Activated CD4-positive, alpha-beta memory T cell treated with anti-CD3 and anti-CD28 coated beads for 36 hours (primary cell): Measurements from ENCODE around the gene TUT7. TPM values are rescaled to one million over a fixed set of nuclear protein-coding genes. Genes with fewer than 3 reads are reported as not detected.
A peak's percentile ranks its signal among the peaks of the same experiment; 100 is the strongest.
"Not testable (repeated sequence)": the region's sequence is repeated elsewhere in the genome, so short reads cannot be mapped to it uniquely, and the experiment has no call there.

ENCODE experiments used
- CTCF ChIA-PET: fragments of 350-600 bp; sonication (Branson Sonifier 250); formaldehyde crosslinking; loops from one replicate; lab custom pipeline; 2021; ENCODE audit warnings: antibody characterized with exemption, inconsistent platforms; lab: Charles Lee
- POLR2A ChIA-PET: fragments of 350-600 bp; sonication (Branson Sonifier 250); formaldehyde crosslinking; loops from one replicate; lab custom pipeline; 2021; ENCODE audit warnings: antibody characterized with exemption; lab: Charles Lee
- DNase-seq: peaks from one replicate; pipeline ENCODE4 v3.0.0-alpha.2; 2020
- H3K27ac Mint-ChIP-seq: one replicate; pipeline ENCODE4 v1.8.0; 2021; ENCODE audit warnings: mixed read lengths
- H3K27me3 Mint-ChIP-seq: one replicate; pipeline ENCODE4 v1.8.0; 2021; ENCODE audit warnings: mixed read lengths
- H3K36me3 Mint-ChIP-seq: one replicate; pipeline ENCODE4 v1.8.0; 2021; ENCODE audit warnings: mixed read lengths
- H3K4me1 Mint-ChIP-seq: one replicate; pipeline ENCODE4 v1.8.0; 2021; ENCODE audit warnings: low read depth, mixed read lengths
- H3K4me3 Mint-ChIP-seq: one replicate; pipeline ENCODE4 v1.8.0; 2021; ENCODE audit warnings: mild to moderate bottlenecking, mixed read lengths
- H3K9me3 Mint-ChIP-seq: one replicate; pipeline ENCODE4 v1.8.0; 2021; ENCODE audit warnings: mixed read lengths
- intact Hi-C: fragments of 100-400 bp; cut with micrococcal nuclease; formaldehyde crosslinking; loops from one replicate; pipeline ENCODE4 v1.15.1; 2023
- total RNA-seq, 2 experiments: library from RNA; stranded (reverse); gene quantifications; one replicate each; pipeline ENCODE4 v1.2.3, GENCODE V29; 2021

Gene TUT7
- total RNA-seq, 2 experiments from 2014 or later: 50.7 to 56.8 TPM

DNA sequence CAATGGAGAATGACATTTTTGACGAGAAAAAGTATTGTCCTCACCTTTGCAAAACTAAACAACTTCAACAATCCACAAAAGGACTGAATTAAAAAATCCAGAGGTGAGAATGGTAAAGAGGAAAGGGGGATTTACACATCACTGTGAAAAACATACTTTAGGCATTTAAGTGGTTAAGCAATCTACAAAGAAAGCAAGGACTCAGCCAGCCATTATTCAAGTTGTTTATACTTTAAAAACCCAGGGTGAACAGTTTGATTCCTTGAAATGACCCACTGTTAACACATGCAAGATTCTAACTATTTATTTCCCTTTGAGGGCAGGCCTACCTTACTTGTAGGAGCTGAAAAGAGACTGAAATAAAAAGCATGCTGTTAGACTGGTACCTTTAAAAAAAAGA, 29.3 kb downstream of the TUT7 start:
- Mint-ChIP-seq H3K4me1 (peaks cover 11% of the 10 kb centered on the region), H3K4me3 (no peak overlapping the region), H3K27ac (no peak overlapping the region), H3K9me3 (no peaks in the 10 kb centered on the region), H3K36me3 (peaks cover 62% of the 10 kb centered on the region), H3K27me3 (no peaks in the 10 kb centered on the region)
- ChIA-PET POLR2A (no interaction called here), CTCF (no interaction called here)
- no peak for DNase-seq
- intact Hi-C loops: no loop called here

DNA sequence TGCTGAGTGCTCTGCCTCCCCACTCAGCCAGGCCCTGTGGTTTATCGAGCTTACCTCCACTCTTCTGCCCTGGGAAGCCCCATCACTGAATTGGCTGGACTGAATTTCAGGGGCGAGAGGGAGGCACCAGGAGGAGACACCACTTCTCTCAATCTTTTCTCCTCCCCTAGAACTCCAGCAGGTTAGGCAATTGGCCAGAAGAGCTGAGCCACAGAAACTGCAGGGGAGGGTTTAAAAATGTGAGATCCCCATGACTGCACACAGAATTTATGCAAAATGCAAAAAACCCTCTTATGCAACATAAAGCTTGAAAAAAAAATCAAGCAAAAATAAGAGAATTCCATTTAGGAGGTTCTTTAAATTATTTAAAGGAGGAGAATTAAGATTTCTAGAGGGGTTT, 29.9 kb downstream of the TUT7 start:
- H3K4me3 Mint-ChIP-seq: no peak overlapping the region
- no peaks in the 10 kb centered on the region for H3K27me3 Mint-ChIP-seq
- DNase-seq: no peak
- intact Hi-C loops: no loop called here
- no peaks in the 10 kb centered on the region for H3K9me3 Mint-ChIP-seq
- no peak overlapping the region for H3K27ac Mint-ChIP-seq
- ChIA-PET CTCF (no interaction called here), POLR2A (no interaction called here)
- peaks cover 8% of the 10 kb centered on the region for H3K4me1 Mint-ChIP-seq
- H3K36me3 Mint-ChIP-seq: peaks cover 60% of the 10 kb centered on the region

DNA sequence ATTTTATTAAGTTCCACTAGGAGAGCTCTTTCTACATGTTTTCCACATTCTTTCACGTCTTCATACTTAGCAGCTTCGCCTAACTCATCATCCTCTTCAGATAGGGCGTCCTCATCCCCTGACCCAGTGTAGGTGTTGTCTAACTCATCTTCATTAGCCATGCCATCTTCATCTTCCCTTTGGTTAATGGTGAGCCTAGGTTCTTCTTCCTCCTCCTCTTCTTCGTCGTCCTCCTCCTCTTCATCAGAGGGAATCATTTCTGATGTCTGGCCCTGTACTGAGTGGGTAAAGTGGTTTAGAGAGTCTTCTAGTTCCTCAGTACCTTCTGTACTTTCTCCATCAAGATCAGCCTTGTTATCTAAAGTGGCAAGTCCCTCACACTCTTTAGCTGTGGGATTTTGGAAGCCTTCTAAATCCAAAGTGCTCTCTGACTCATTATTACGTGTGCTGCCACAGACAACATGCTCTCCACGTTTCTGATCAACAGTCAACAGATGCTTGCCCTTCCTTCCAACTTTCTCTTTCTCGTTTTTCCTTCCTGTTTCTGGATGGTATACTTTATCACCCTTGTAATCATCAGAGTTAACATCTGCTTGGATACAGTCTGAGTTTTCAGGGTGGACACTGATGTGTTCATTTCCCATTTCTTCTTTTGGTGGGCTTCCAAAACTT, 31.1 kb downstream of the TUT7 start:
- peaks cover 68% of the 10 kb centered on the region for H3K36me3 Mint-ChIP-seq
- POLR2A ChIA-PET: no interaction called here
- no peak for DNase-seq
- no peaks in the 10 kb centered on the region for H3K27me3 Mint-ChIP-seq
- no peak overlapping the region for H3K4me3 Mint-ChIP-seq
- no peaks in the 10 kb centered on the region for H3K9me3 Mint-ChIP-seq
- CTCF ChIA-PET: no interaction called here
- H3K27ac Mint-ChIP-seq: no peak overlapping the region
- intact Hi-C loops: no loop called here
- H3K4me1 Mint-ChIP-seq: peaks cover 6% of the 10 kb centered on the region

DNA sequence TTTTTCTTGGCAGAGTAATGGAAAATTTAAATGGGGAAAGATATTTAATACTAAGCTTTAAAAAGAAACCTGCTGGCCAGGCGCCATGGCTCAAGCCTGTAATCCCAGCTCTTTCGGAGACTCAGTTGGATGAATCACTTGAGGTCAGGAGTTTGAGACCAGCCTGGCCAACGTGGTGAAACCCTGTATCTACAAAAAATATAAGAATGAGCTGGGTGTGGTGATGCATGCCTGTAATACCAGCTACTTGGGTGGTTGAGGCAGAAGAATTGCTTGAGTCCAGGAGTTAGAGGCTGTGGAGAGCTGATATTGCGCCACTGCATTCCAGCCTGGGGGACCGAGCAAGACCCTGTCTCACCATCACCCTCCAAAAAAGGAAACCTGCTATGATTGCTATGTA, 32.8 kb downstream of the TUT7 start:
- Mint-ChIP-seq H3K9me3 (no peaks in the 10 kb centered on the region), H3K36me3 (peaks cover 57% of the 10 kb centered on the region), H3K4me1 (no peaks in the 10 kb centered on the region), H3K27me3 (no peaks in the 10 kb centered on the region), H3K27ac (no peak overlapping the region), H3K4me3 (no peak overlapping the region)
- intact Hi-C loops: no loop called here
- ChIA-PET CTCF (no interaction called here), POLR2A (no interaction called here)
- DNase-seq: no peak

DNA sequence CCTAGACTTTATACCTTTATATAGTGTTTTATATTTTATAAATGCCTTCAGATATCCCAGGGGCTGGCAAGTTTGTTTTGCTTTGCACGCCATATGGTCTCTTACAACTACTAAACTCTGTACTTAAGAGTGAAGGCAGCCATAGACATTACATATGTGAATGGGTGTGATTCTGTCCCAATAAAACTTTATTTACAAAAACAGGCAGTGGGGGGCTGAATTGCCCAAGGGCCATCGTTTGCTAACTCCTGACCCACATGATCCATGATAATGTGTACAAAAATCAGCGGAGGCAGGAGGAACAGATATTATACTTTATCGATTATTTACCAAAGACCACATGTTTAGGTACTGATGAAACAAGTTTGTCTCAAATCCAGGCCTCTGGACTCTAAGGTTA, 36.0 kb downstream of the TUT7 start:
- CTCF ChIA-PET: no interaction called here
- H3K27me3 Mint-ChIP-seq: no peaks in the 10 kb centered on the region

DNA sequence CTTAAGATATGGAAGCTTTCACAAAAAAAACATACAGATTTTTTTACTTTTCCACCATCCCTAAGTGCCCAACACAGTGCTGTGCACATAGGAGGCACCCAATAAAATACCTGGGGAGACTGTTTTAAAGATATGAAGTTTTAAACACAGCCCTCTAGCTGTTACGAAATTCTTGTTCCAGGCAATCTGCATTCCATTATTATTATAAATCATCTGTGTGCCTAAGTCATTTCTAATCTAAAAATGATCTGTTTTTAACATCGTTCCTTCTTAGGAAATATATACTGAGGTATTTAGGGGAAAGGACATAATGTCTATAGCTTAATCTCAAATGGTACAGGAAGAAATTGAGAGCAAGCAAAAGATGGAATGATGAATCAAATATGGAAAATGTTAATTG, 39.1 kb downstream of the TUT7 start:
- DNase-seq: no peak
- CTCF ChIA-PET: no interaction called here
- Mint-ChIP-seq H3K27me3 (no peaks in the 10 kb centered on the region), H3K4me3 (no peak overlapping the region), H3K27ac (no peak overlapping the region), H3K4me1 (no peaks in the 10 kb centered on the region), H3K36me3 (peaks cover 56% of the 10 kb centered on the region), H3K9me3 (no peaks in the 10 kb centered on the region)
- intact Hi-C loops: no loop called here
- POLR2A ChIA-PET: no interaction called here

More for the DNA sequence above, 36.0 kb downstream of the TUT7 start:
- H3K4me3 Mint-ChIP-seq: no peak overlapping the region
- no peak for DNase-seq
- peaks cover 59% of the 10 kb centered on the region for H3K36me3 Mint-ChIP-seq
- intact Hi-C loops: no loop called here
- H3K4me1 Mint-ChIP-seq: no peaks in the 10 kb centered on the region
- no peak overlapping the region for H3K27ac Mint-ChIP-seq
- POLR2A ChIA-PET: no interaction called here
- H3K9me3 Mint-ChIP-seq: no peaks in the 10 kb centered on the region

DNA sequence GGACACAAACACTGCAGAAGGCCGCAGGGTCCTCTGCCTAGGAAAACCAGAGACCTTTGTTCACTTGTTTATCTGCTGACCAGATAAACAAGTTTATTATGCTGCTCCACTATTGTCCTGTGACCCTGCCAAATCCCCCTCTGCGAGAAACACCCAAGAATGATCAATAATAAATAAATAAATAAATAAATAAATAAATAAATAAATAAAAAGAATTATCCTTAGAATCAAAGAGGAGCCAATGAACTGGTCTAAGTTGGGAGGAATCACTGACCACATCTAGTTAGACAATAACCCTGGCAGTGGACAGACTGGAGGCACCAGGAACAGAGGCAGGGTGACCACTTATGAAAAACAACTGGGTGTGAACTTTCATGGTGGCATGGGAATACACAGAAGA, 41.3 kb downstream of the TUT7 start:
- H3K27me3 Mint-ChIP-seq, CTCF ChIA-PET, H3K4me3 Mint-ChIP-seq, POLR2A ChIA-PET, H3K9me3 Mint-ChIP-seq, intact Hi-C loops, DNase-seq, H3K4me1 Mint-ChIP-seq, H3K27ac Mint-ChIP-seq: not testable (repeated sequence)
- H3K36me3 Mint-ChIP-seq: peaks cover 56% of the 10 kb centered on the region

DNA sequence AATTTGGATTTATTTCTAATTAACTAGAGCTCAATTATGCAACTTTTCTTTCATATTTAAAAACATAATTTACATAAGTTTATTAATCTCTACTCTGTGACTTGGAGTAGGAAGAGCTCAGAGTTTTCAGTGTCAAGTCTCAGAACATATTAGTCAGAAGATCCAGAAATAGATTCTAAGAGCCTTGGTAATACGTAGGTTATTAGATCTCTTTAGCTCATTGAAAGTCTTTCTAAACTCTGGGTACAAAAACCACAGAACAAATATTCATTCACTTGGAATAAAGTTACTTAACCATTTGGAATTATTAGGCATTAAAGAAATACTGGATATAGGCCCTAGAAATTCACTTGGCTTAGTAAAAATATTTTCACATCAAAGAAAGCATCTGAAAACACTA, 45.5 kb downstream of the TUT7 start:
- intact Hi-C loops: no loop called here
- POLR2A ChIA-PET: no interaction called here
- no peaks in the 10 kb centered on the region for H3K27me3 Mint-ChIP-seq
- H3K4me1 Mint-ChIP-seq: peaks cover 17% of the 10 kb centered on the region
- CTCF ChIA-PET: interaction anchor here (0.7 kb wide), 1 partner anchor 24 kb away, joined by 3 read pairs; no protein-coding TSS in a partner anchor
- peaks cover 60% of the 10 kb centered on the region for H3K36me3 Mint-ChIP-seq
- no peak overlapping the region for H3K27ac Mint-ChIP-seq
- no peaks in the 10 kb centered on the region for H3K9me3 Mint-ChIP-seq
- DNase-seq: no peak
- no peak overlapping the region for H3K4me3 Mint-ChIP-seq

DNA sequence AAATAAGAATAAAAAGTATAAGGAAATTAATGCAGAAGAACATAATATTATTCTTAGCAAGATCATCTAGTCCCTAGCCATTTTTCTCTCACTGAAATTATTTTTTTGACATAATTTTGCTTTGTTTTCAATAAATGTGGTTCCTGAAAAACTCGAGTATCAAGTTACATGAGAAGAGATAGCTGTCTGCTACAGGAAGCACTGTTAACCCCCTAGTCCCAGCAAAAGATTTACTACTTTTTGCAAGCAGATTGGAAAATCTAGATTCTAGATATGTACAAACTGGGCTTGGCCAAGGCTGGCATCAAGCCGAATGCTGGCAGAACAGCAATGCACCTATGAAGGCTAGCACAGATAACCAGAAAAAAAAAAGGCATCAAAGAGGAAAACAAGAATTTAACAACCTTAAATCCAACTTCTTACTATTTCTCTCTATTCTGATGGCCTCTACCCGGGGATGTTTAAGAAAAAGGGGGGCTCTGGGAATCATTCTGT, 49.9 kb downstream of the TUT7 start:
- intact Hi-C loops: loop anchor here (5.0 kb wide), 1 partner anchor 33 kb away; no protein-coding TSS in a partner anchor
- peaks cover 30% of the 10 kb centered on the region for H3K4me1 Mint-ChIP-seq
- no peaks in the 10 kb centered on the region for H3K27me3 Mint-ChIP-seq
- no peak overlapping the region for H3K4me3 Mint-ChIP-seq
- no peaks in the 10 kb centered on the region for H3K9me3 Mint-ChIP-seq
- DNase-seq: no peak
- ChIA-PET POLR2A (no interaction called here), CTCF (no interaction called here)
- H3K36me3 Mint-ChIP-seq: peaks cover 57% of the 10 kb centered on the region
- H3K27ac Mint-ChIP-seq: peak overlapping the region; percentile 90

DNA sequence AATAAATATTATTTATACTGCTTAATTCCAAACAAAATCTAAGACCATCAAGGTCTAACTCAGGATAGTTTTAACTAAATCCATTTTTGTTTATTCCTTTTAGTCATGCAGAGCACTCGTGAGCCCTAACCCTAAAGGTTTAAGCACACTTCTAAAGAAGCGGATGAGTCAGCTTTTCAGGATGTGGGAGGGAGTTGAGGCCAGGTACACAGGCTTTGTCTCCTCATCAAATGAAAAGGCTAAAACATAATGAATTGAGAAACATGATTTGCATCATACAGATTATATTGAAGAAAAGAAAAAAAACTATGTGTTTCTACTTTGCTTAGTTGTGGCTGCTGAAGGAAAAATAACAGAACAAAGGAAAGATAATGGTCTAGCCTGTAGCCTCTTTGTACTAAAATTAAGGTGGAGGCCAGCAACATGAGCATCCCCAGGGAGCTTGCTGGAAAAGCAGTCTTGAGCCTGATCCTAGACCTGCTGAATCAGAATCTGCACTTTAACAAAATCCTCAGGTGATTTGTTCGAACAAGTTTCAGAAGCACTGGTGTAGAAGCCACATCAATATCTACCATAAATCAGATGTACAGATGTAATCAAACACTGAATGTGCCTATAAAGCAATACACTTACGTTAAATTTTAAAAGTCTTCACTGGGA, 50.8 kb downstream of the TUT7 start:
- Mint-ChIP-seq H3K27ac (peak overlapping the region; percentile 90), H3K9me3 (no peaks in the 10 kb centered on the region), H3K36me3 (peaks cover 63% of the 10 kb centered on the region), H3K27me3 (no peaks in the 10 kb centered on the region), H3K4me3 (peak overlapping the region; percentile 23), H3K4me1 (peaks cover 38% of the 10 kb centered on the region)
- peak; percentile 68 for DNase-seq
- CTCF ChIA-PET: no interaction called here
- intact Hi-C loops: loop anchor here (1.0 to 5.0 kb wide), 4 partner anchors 21 to 561 kb away; partner anchors contain the start of gene ISCA1
- POLR2A ChIA-PET: no interaction called here

DNA sequence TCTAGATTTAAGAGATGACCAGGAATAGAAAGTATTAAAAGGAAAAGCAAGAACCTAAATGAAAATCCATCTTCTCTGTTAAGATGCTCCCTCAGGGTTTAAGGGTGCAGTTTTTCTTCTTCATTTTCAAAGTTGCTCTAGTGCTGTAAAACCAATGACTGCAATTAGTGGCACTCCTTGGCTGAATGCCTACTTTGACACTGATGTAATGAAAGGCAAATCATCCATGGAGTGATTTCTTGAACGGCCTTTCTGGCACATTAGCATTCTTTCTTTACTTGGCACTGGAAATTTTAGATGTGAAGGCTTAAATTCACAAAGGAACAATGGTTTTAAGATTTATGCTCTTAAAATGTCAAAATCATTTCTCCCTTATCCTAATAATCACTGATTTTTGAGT, 52.5 kb downstream of the TUT7 start:
- intact Hi-C loops: loop anchor here (5.0 kb wide), 1 partner anchor 36 kb away; no protein-coding TSS in a partner anchor
- peaks cover 40% of the 10 kb centered on the region for H3K4me1 Mint-ChIP-seq
- H3K9me3 Mint-ChIP-seq: no peaks in the 10 kb centered on the region
- no peak overlapping the region for H3K27ac Mint-ChIP-seq
- no peak for DNase-seq
- POLR2A ChIA-PET: no interaction called here
- peaks cover 62% of the 10 kb centered on the region for H3K36me3 Mint-ChIP-seq
- no peak overlapping the region for H3K4me3 Mint-ChIP-seq
- CTCF ChIA-PET: no interaction called here
- H3K27me3 Mint-ChIP-seq: no peaks in the 10 kb centered on the region

DNA sequence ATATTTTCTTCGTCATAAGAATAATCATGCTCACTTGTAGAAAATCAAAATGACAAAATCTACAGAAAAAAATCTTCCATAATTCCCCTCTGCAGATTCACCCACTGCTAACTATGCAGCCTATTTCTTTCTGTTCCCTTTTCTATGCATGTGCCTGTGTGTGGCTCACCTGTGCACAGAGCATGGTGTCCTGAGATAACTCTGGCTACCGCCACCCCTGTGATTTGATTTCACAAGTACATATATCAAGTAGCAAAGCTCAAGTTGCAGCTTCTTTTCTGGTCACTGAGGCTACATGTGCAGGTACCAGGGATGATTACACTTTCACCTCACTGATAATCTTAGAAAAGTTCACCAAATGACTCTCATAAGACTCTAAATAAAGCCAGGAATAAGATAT, 53.5 kb downstream of the TUT7 start:
- intact Hi-C loops: loop anchor here (5.0 kb wide), 1 partner anchor 37 kb away; no protein-coding TSS in a partner anchor
- POLR2A ChIA-PET: no interaction called here
- CTCF ChIA-PET: no interaction called here

More for the DNA sequence above, 53.5 kb downstream of the TUT7 start:
- Mint-ChIP-seq H3K27me3 (no peaks in the 10 kb centered on the region), H3K4me3 (no peak overlapping the region), H3K4me1 (peaks cover 39% of the 10 kb centered on the region), H3K9me3 (no peaks in the 10 kb centered on the region), H3K36me3 (peaks cover 54% of the 10 kb centered on the region), H3K27ac (peak overlapping the region; percentile 42)
- DNase-seq: no peak
